ENCODE data around the gene SLC44A3. TPM values are rescaled to one million over a fixed set of nuclear protein-coding genes. Genes with fewer than 3 reads are reported as not detected.

SLC44A3 gene
- total and polyA plus RNA-seq, 2 of the 8 experiments (the other 6 are each of a cell fraction or from before 2014, with no cell fraction given): 4.2 to 5.0 TPM

GRCh38 chr1:94806441-94806871 lies 13.7 kb upstream of the SLC44A3 start:
- Histone ChIP-seq H3K4ac (replicated peaks; ENCODE audit: insufficient read length, low read depth, low read length) (no peak overlapping the region), H2AFZ (ENCODE audit: low read length) (no peak overlapping the region), H3K23me2 (ENCODE audit: low read depth, low read length) (no peaks in the 10 kb centered on the region), H3K79me2 (ENCODE audit: control insufficient read depth in 1 of 2, insufficient read depth in 2 of 2, low read length in 2 of 2) (no peaks in the 10 kb centered on the region), H3K9ac (replicated peaks in 1 of 4; ENCODE audit: extremely low read depth in 1 of 4, low read depth in 3 of 4, low read length in 3 of 4) (no peak overlapping the region), H3K18ac (ENCODE audit: extremely low read depth, low read length) (no peak overlapping the region), H3K23ac (ENCODE audit: insufficient read length) (no peak overlapping the region), H3K4me1 (replicated peaks in 1 of 4; ENCODE audit: control insufficient read depth in 3 of 4, insufficient read depth in 4 of 4, low read length in 3 of 4) (peaks cover 0 to 10% (median 3%) of the 10 kb centered on the region in 4 experiments; a peak in 4 of 7 replicates), H3K4me2 (ENCODE audit: insufficient read depth in 1 of 2, low read depth in 2 of 2, low read length in 2 of 2) (no peak overlapping the region), H3K14ac (ENCODE audit: insufficient read length) (no peak overlapping the region), H4K91ac (replicated peaks; ENCODE audit: insufficient read length, low read length) (no peak overlapping the region), H3K27ac (ENCODE audit: low read depth, low read length) (no peak overlapping the region), H2BK5ac (ENCODE audit: low read depth, low read length) (no peak overlapping the region), H2BK12ac (ENCODE audit: low read depth, low read length) (no peak overlapping the region), H2BK15ac (ENCODE audit: low read length) (no peak overlapping the region), H4K20me1 (replicated peaks in 1 of 2; ENCODE audit: control insufficient read depth in 1 of 2, insufficient read depth in 2 of 2, low read length in 2 of 2) (no peaks in the 10 kb centered on the region), H3K79me1 (ENCODE audit: low read depth, low read length) (no peaks in the 10 kb centered on the region), H2BK20ac (ENCODE audit: low read length) (0 out of 2 replicates have a peak overlapping the region, but pooled peaks have one; percentile 43), H3K27me3 (replicated peaks in 1 of 4; ENCODE audit: control insufficient read depth in 3 of 4, extremely low read depth in 1 of 4, insufficient read depth in 3 of 4, low read length in 3 of 4) (no peaks in the 10 kb centered on the region), H3K9me3 (ENCODE audit: insufficient read depth in 2 of 2, low read depth in 1 of 2, low read length in 1 of 2) (no peaks in the 10 kb centered on the region), H3K56ac (replicated peaks; ENCODE audit: insufficient read length, low read depth, low read length) (no peak overlapping the region), H4K8ac (ENCODE audit: extremely low read depth, insufficient read depth, low read length) (no peak overlapping the region), H2AK5ac (ENCODE audit: low read depth, low read length) (no peak overlapping the region), H4K5ac (ENCODE audit: insufficient read length, low read depth, low read length) (no peak overlapping the region), H2BK120ac (replicated peaks; ENCODE audit: low read depth, low read length) (no peak overlapping the region), H3K36me3 (ENCODE audit: control insufficient read depth in 2 of 4, insufficient read depth in 4 of 4, low read length in 3 of 4) (no peaks in the 10 kb centered on the region), H3K4me3 (ENCODE audit: extremely low read depth in 1 of 4, insufficient read depth in 2 of 4, low read depth in 3 of 4, low read length in 4 of 4) (no peak overlapping the region)
- WGBS, 2 experiments (ENCODE audit: extremely low coverage in 1 of 2, insufficient coverage in 1 of 2, insufficient read length in 1 of 2, insufficient replicate concordance in 2 of 2, low coverage in 1 of 2, low lambda C conversion rate in 2 of 2, missing lambda C conversion rate in 1 of 2): 84% methylated on average over 6 of the region's 6 CpGs; no CpG with 5 or more reads in 1 of the 2 experiments
- DNase-seq (ENCODE audit: low read depth in 1 of 2, low spot score in 2 of 2) (no peak), FAIRE-seq (no peak)
- ChIA-PET CTCF (ENCODE audit: partially characterized antibody) (interaction anchor here (0.6 to 9.4 kb wide), 48 partner anchors 10 to 772 kb away, joined by 3 to 212 read pairs (median 4); partner anchors contain the start of gene F3), POLR2A (ENCODE audit: partially characterized antibody) (no interaction called here)
- TF ChIP-seq BRCA1 (IDR thresholded peaks at IDR 0.05; ENCODE audit: low read depth, low read length): no peak
- TF ChIP-seq E2F6 (IDR thresholded peaks at IDR 0.05): no peak
- no peak for TF ChIP-seq POU5F1 (IDR thresholded peaks at IDR 0.05; ENCODE audit: low read depth, low read length)
- TF ChIP-seq SIX5 (IDR thresholded peaks at IDR 0.05; ENCODE audit: low read depth, low read length): no peak
- no peak for TF ChIP-seq SIRT6 (IDR thresholded peaks at IDR 0.05; ENCODE audit: low read length)
- TF ChIP-seq RNF2 (IDR thresholded peaks at IDR 0.05; ENCODE audit: borderline replicate concordance, low read depth, low read length, missing control alignments, poor library complexity, severe bottlenecking): no peak
- no peak for TF ChIP-seq SP4 (IDR thresholded peaks at IDR 0.05; ENCODE audit: low read length)
- TF ChIP-seq NANOG (IDR thresholded peaks at IDR 0.05; ENCODE audit: insufficient read depth, low read depth, low read length, poor library complexity, severe bottlenecking): no peak
- no peak for TF ChIP-seq GTF2F1 (IDR thresholded peaks at IDR 0.05; ENCODE audit: borderline replicate concordance, low read depth, low read length)
- no peak for TF ChIP-seq CHD1 (IDR thresholded peaks at IDR 0.05; ENCODE audit: low read depth, low read length)
- TF ChIP-seq SIN3A (conservative IDR thresholded peaks at IDR 0.05 in 1 of 2, IDR thresholded peaks at IDR 0.05 in 1 of 2; ENCODE audit: low read depth in 1 of 2, low read length in 2 of 2): no peak
- no peak for TF ChIP-seq YY1 (IDR thresholded peaks at IDR 0.05; ENCODE audit: low read depth, low read length)
- TF ChIP-seq KDM5A (IDR thresholded peaks at IDR 0.05; ENCODE audit: low read length): no peak

All from H1 (cell line).